Left lung (tissue), 10 donors: Measurements from ENCODE around the gene RNF181. TPM values are rescaled to one million over a fixed set of nuclear protein-coding genes. Genes with fewer than 3 reads are reported as not detected.
A peak's percentile ranks its signal among the peaks of the same experiment; 100 is the strongest.

Experiments used
- ATAC-seq: fragments of 200-7000 bp; cut with Tn5 transposase; one replicate; pipeline ENCODE4 v1.9.1; 2020; ENCODE audit warnings: moderate library complexity
- DNase-seq, 4 donors: peaks; one replicate each; pipeline ENCODE4 v3.0.0-alpha.2; 2013 to 2020
- H3K27ac ChIP-seq, 2 donors: fragments of 200-600 bp; sonication (generic) in 1 of 2; one replicate each; pipeline versions ENCODE4 v1.5.0 to v1.8.0; 2020 to 2021
- H3K27me3 ChIP-seq, 2 donors: fragments of 200-600 bp; sonication (generic) in 1 of 2; one replicate each; pipeline versions ENCODE4 v1.5.0 to v1.8.0; 2020 to 2021
- H3K36me3 ChIP-seq, 2 donors: fragments of 200-600 bp; sonication (generic) in 1 of 2; one replicate each; pipeline versions ENCODE4 v1.5.0 to v1.8.0; 2020 to 2021
- H3K4me1 ChIP-seq, 2 donors: fragments of 200-600 bp; one replicate each; pipeline ENCODE4 v1.8.0; 2021
- H3K4me3 ChIP-seq, 2 donors: fragments of 200-600 bp; sonication (generic) in 1 of 2; one replicate each; pipeline versions ENCODE4 v1.5.0 to v1.8.0; 2020 to 2021; ENCODE audit warnings: mild to moderate bottlenecking in 1 of 2
- H3K9me3 ChIP-seq, 2 donors: fragments of 200-600 bp; sonication (generic) in 1 of 2; one replicate each; pipeline versions ENCODE4 v1.5.0 to v1.8.0; 2020 to 2021
- CTCF ChIP-seq, 2 donors: fragments of 200-600 bp; sonication (generic) in 1 of 2; IDR thresholded peaks; one replicate each; pipeline versions ENCODE4 v1.5.0 to v1.8.0; 2021; ENCODE audit warnings: antibody characterized with exemption in 2 of 2
- intact Hi-C, 2 donors: fragments of 100-400 bp; cut with DNase I; formaldehyde crosslinking; loops; one replicate each; pipeline versions ENCODE4 v1.11.2 to v1.14.2; 2022
- polyA plus RNA-seq, 6 donors: library from polyadenylated mRNA; unstranded; fragments of 120-200 nt; gene quantifications; one replicate each; pipeline ENCODE4 v1.2.1, GENCODE V29; 2013; ENCODE audit not compliant: insufficient read length in 6 of 6
- total RNA-seq, 2 donors: library from RNA; stranded (reverse); fragmentation: NEBNext Ultra II Directional; extraction: Animal tissue kit (Norgen Biotek cat#: 25700); gene quantifications; one replicate each; pipeline ENCODE4 v1.2.1, GENCODE V29; 2021
- donor health status: DM: no; HTN: yes; CAD: no.
- donor health status: DM: no; HTN: no; CAD: no.

The RNF181 gene
- total and polyA plus RNA-seq, 8 donors, result 94.9 to 109 (median 101) TPM

GRCh38 chr2:85606116-85606455, 10.5 kb downstream of the RNF181 start:
- ATAC-seq (no peak), DNase-seq (no peak)
- H3K9me3 ChIP-seq, result no peaks in the 10 kb centered on the region
- TF ChIP-seq CTCF (IDR thresholded peaks at IDR 0.05), result no peak
- H3K4me3 ChIP-seq, result no peak overlapping the region
- H3K36me3 ChIP-seq, result peaks cover 0 to 25% of the 10 kb centered on the region in 2 donors
- peaks cover 39 to 85% of the 10 kb centered on the region in 2 donors for H3K4me1 ChIP-seq
- peak overlapping the region; percentile 73 to 83 for H3K27ac ChIP-seq
- intact Hi-C loops, result no loop called here
- H3K27me3 ChIP-seq, result no peaks in the 10 kb centered on the region

GRCh38 chr2:85607268-85608215, 12.0 kb downstream of the RNF181 start:
- Histone ChIP-seq H3K27ac (peak overlapping the region; percentile 50 to 73), H3K27me3 (no peaks in the 10 kb centered on the region), H3K4me3 (no peak overlapping the region), H3K9me3 (no peaks in the 10 kb centered on the region), H3K4me1 (peaks cover 35 to 82% of the 10 kb centered on the region in 2 donors), H3K36me3 (peaks cover 0 to 25% of the 10 kb centered on the region in 2 donors)
- no peak for DNase-seq
- intact Hi-C loops, result no loop called here
- TF ChIP-seq CTCF (IDR thresholded peaks at IDR 0.05), result no peak
- ATAC-seq, result peak; percentile 35

DNA sequence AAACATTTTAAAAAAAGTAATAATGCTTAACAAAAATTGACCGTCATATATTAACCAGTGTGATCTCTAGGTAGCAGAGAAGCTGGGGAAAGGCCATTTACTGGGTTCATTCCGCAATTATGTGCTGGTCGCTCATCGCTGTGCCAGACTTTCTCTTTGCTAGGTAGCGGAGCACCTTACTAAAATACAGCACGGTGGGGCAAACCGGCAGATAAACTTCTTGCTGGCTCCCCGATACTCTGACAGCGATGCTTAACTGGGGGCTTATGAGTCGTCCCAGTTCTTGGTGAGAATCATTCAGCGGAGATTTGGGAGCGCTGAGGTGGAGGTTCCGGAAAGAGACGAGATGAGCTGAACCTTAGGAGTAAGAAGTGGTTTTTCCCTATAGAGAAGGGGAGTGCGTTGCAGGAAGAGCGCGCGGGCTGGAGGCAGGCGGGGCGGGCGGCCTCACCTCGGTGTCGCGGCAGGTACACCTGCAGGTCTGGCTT, 15.7 kb downstream of the RNF181 start:
- intact Hi-C loops, result no loop called here
- H3K4me1 ChIP-seq, result peaks cover 14 to 58% of the 10 kb centered on the region in 2 donors
- ATAC-seq (peak; percentile 28), DNase-seq (no peak)
- H3K27ac ChIP-seq, result peak overlapping the region; percentile 78 to 91
- peak overlapping the region; percentile 96 to 98 for H3K4me3 ChIP-seq
- no peaks in the 10 kb centered on the region for H3K27me3 ChIP-seq
- no peaks in the 10 kb centered on the region for H3K9me3 ChIP-seq
- H3K36me3 ChIP-seq, result peaks cover 0 to 25% of the 10 kb centered on the region in 2 donors
- TF ChIP-seq CTCF (IDR thresholded peaks at IDR 0.05), result no peak

DNA sequence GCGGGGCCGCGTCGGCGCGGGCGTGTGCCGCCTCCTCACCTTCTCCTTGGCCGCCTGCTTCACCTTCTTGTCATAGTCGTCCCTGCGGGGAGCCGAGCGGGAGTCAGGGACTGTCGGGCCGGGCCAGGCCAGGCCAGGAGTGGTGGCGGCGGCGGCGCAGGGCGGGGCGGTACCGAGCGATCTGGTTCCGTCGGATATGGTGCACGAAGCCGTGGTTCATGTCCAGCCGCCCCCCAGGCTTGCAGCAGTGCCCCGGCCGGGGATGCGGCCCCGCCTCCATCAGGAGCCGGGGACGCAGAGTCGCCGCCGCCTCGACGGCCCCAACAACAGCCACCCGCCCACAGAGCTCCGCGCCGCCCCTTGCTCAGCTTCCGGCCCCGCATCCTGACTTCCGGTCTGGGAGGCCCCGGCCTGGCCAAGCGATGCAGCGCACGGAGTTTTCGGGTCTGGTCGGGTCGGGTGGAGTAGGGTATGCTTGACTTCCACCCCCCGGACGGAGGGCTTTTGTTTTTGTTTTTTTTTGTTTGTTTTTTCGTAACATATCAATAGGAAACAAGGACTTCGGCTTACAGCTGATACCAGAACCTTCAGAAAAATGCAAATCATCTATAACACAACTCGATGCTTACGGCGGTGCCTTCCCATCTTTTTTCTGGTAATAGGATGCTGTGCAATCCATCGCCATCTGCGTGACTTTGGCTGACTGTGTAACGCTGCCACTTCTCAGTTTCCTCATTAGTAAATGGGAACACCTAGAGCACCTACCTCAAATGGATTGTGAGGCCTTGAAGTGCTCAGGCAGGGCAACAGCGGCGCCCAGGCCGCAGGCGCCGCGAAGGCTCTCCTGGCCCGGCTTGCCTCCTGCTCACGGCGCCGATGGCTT, 16.4 kb downstream of the RNF181 start, which contains the start of gene C2orf68:
Gene C2orf68 (minus strand): TSS at position 362 of the 883 bp plus-strand sequence. CDS start 82 bp downstream, at position 280.
- Histone ChIP-seq H3K36me3 (peaks cover 0 to 25% of the 10 kb centered on the region in 2 donors), H3K27ac (peak within 1 kb of the TSS; percentile 78 to 91), H3K4me1 (peaks cover 17 to 56% of the 10 kb centered on the region in 2 donors), H3K27me3 (no peaks in the 10 kb centered on the region), H3K4me3 (peak within 1 kb of the TSS; percentile 96 to 98), H3K9me3 (no peaks in the 10 kb centered on the region)
- DNase-seq, result peak; percentile 85 to 98 (median 92)
- peak; percentile 83 for ATAC-seq
- no peak for TF ChIP-seq CTCF (IDR thresholded peaks at IDR 0.05)
- intact Hi-C loops, result no loop called here
